Panc1 (cell line): ENCODE results near the gene DOLK.

Experiments
- CTCF ChIP-seq: fragments of 450-650 bp; IDR thresholded peaks from 2 replicates; pipeline ENCODE4 v1.5.1; 2017; ENCODE audit warnings: mild to moderate bottlenecking
- POLR2AphosphoS5 ChIP-seq: IDR thresholded peaks from 2 replicates; pipeline ENCODE4 v1.6.1; 2012; ENCODE audit warnings: mild to moderate bottlenecking, low read depth, low read length, moderate library complexity
- TF ChIP-seq, protein P1 (sequence below), 2 experiments: IDR thresholded peaks; 2 replicates each; pipeline ENCODE4 v1.6.1; 2011 to 2012; ENCODE audit warnings: low read depth in 2 of 2, control low read depth in 1 of 2, low read length in 1 of 2, mild to moderate bottlenecking in 1 of 2, moderate library complexity in 1 of 2; ENCODE audit not compliant: insufficient read depth in 1 of 2

- TF ChIP-seq CTCF (no peak), POLR2AphosphoS5 (no peak)
- TF ChIP-seq, protein P1, sequence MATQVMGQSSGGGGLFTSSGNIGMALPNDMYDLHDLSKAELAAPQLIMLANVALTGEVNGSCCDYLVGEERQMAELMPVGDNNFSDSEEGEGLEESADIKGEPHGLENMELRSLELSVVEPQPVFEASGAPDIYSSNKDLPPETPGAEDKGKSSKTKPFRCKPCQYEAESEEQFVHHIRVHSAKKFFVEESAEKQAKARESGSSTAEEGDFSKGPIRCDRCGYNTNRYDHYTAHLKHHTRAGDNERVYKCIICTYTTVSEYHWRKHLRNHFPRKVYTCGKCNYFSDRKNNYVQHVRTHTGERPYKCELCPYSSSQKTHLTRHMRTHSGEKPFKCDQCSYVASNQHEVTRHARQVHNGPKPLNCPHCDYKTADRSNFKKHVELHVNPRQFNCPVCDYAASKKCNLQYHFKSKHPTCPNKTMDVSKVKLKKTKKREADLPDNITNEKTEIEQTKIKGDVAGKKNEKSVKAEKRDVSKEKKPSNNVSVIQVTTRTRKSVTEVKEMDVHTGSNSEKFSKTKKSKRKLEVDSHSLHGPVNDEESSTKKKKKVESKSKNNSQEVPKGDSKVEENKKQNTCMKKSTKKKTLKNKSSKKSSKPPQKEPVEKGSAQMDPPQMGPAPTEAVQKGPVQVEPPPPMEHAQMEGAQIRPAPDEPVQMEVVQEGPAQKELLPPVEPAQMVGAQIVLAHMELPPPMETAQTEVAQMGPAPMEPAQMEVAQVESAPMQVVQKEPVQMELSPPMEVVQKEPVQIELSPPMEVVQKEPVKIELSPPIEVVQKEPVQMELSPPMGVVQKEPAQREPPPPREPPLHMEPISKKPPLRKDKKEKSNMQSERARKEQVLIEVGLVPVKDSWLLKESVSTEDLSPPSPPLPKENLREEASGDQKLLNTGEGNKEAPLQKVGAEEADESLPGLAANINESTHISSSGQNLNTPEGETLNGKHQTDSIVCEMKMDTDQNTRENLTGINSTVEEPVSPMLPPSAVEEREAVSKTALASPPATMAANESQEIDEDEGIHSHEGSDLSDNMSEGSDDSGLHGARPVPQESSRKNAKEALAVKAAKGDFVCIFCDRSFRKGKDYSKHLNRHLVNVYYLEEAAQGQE (IDR thresholded peaks at IDR 0.05; ENCODE audit: insufficient read depth in 1 of 2, low read depth in 2 of 2, low read length in 1 of 2), result no peak
These were observed 30.7 kb downstream of the DOLK start for GRCh38 chr9:128916745-128917144.
